GM21515 (cell line): ENCODE data around the gene ABCA7.

Experiments
- ATAC-seq: cut with Tn5 transposase; IDR thresholded peaks from one replicate; pipeline ENCODE4 v1.9.1; 2021; ENCODE audit not compliant: unreplicated experiment

ABCA7 gene

GRCh38 chr19:1001538-1002166 is 38.3 kb upstream of the ABCA7 start:
- ATAC-seq = no peak

GRCh38 chr19:1002600-1002999 is 37.3 kb upstream of the ABCA7 start:
- ATAC-seq = no peak

- no peak for ATAC-seq
Measured at GRCh38 chr19:1003283-1003682, 36.6 kb upstream of the ABCA7 start.

- no peak for ATAC-seq
Measured at GRCh38 chr19:1004204-1004802, 35.6 kb upstream of the ABCA7 start.

- ATAC-seq = no peak
Measured at GRCh38 chr19:1004803-1005664, 34.9 kb upstream of the ABCA7 start.

GRCh38 chr19:1006711-1007398 is 33.1 kb upstream of the ABCA7 start:
- ATAC-seq = no peak

- ATAC-seq = no peak
Measured at GRCh38 chr19:1007399-1008251, 32.3 kb upstream of the ABCA7 start.

- no peak for ATAC-seq
Measured at GRCh38 chr19:1008268-1009040, 31.5 kb upstream of the ABCA7 start.

- no peak for ATAC-seq
Measured at GRCh38 chr19:1009041-1009980, 30.6 kb upstream of the ABCA7 start.

GRCh38 chr19:1009981-1010538 is 29.8 kb upstream of the ABCA7 start:
- no peak for ATAC-seq

- no peak for ATAC-seq
Measured at GRCh38 chr19:1010586-1011510, 29.1 kb upstream of the ABCA7 start.

- no peak for ATAC-seq
Measured at GRCh38 chr19:1011831-1012333, 28.0 kb upstream of the ABCA7 start.

GRCh38 chr19:1012334-1012733 is 27.6 kb upstream of the ABCA7 start:
- no peak for ATAC-seq

- ATAC-seq = no peak
Measured at GRCh38 chr19:1013218-1013617, 26.7 kb upstream of the ABCA7 start.

GRCh38 chr19:1014161-1015060 is 25.5 kb upstream of the ABCA7 start:
- ATAC-seq = no peak
